HEK293T (cell line): ENCODE measurements around the gene RSF1.

Experiments used
- CTCF ChIA-PET: fragments of 350-600 bp; formaldehyde crosslinking; extraction: SDS; loops from one replicate; lab custom pipeline; 2021; ENCODE audit warnings: antibody characterized with exemption, inconsistent platforms; lab: Yijun Ruan, JAX
- POLR2A ChIA-PET: fragments of 350-600 bp; formaldehyde crosslinking; extraction: SDS; loops from one replicate; lab custom pipeline; 2020; ENCODE audit warnings: antibody characterized with exemption, inconsistent platforms; lab: Yijun Ruan, JAX
- DNase-seq: peaks from one replicate; pipeline ENCODE4 v3.0.0; 2012; ENCODE audit warnings: mixed read lengths; ENCODE audit errors: extremely low spot score
- ARNT ChIP-seq: fragments of 450-650 bp; IDR thresholded peaks from 2 replicates; pipeline ENCODE4 v1.6.1; 2017; ENCODE audit warnings: mild to moderate bottlenecking
- BHLHE40 ChIP-seq: fragments of 450-650 bp; IDR thresholded peaks from 2 replicates; pipeline ENCODE4 v1.6.1; 2016; ENCODE audit warnings: mild to moderate bottlenecking, moderate library complexity, borderline replicate concordance
- CTBP1 ChIP-seq: fragments of 450-650 bp; IDR thresholded peaks from 2 replicates; pipeline ENCODE4 v1.6.1; 2016; ENCODE audit warnings: borderline replicate concordance
- ELF4 ChIP-seq: fragments of 450-650 bp; IDR thresholded peaks from 2 replicates; pipeline ENCODE4 v1.6.1; 2017; ENCODE audit warnings: antibody characterized with exemption
- FOXA1 ChIP-seq: fragments of 450-650 bp; IDR thresholded peaks from 2 replicates; pipeline ENCODE4 v1.6.1; 2016; ENCODE audit warnings: mild to moderate bottlenecking
- FOXK2 ChIP-seq: fragments of 450-650 bp; IDR thresholded peaks from 2 replicates; pipeline ENCODE4 v1.6.1; 2016; ENCODE audit warnings: mild to moderate bottlenecking
- FOXM1 ChIP-seq: fragments of 450-650 bp; IDR thresholded peaks from 2 replicates; pipeline ENCODE4 v1.6.1; 2017; ENCODE audit warnings: mild to moderate bottlenecking, borderline replicate concordance
- HDGF ChIP-seq: fragments of 450-650 bp; IDR thresholded peaks from 2 replicates; pipeline ENCODE4 v1.6.1; 2017; ENCODE audit warnings: antibody characterized with exemption, borderline replicate concordance
- L3MBTL2 ChIP-seq: fragments of 450-650 bp; conservative IDR thresholded peaks from 2 replicates; pipeline ENCODE4 v1.6.1; 2016; ENCODE audit warnings: mild to moderate bottlenecking
- LEF1 ChIP-seq: fragments of 450-650 bp; IDR thresholded peaks from 2 replicates; pipeline ENCODE4 v1.6.1; 2017; ENCODE audit warnings: mild to moderate bottlenecking, borderline replicate concordance
- NFRKB ChIP-seq: fragments of 450-650 bp; IDR thresholded peaks from 2 replicates; pipeline ENCODE4 v1.6.1; 2016; ENCODE audit warnings: mild to moderate bottlenecking, moderate library complexity
- SP1 ChIP-seq: fragments of 450-650 bp; IDR thresholded peaks from 2 replicates; pipeline ENCODE4 v1.6.1; 2017
- SUZ12 ChIP-seq: fragments of 450-650 bp; IDR thresholded peaks from 2 replicates; pipeline ENCODE4 v1.6.1; 2016; ENCODE audit warnings: mild to moderate bottlenecking
- TARDBP ChIP-seq: fragments of 450-650 bp; IDR thresholded peaks from 2 replicates; pipeline ENCODE4 v1.6.1; 2016
- ZNF384 ChIP-seq: fragments of 450-650 bp; IDR thresholded peaks from 2 replicates; pipeline ENCODE4 v1.6.1; 2016
- TF ChIP-seq, protein P1 (sequence below): fragments of 450-650 bp; IDR thresholded peaks from 2 replicates; pipeline ENCODE4 v1.6.1; 2016

The RSF1 gene

DNA sequence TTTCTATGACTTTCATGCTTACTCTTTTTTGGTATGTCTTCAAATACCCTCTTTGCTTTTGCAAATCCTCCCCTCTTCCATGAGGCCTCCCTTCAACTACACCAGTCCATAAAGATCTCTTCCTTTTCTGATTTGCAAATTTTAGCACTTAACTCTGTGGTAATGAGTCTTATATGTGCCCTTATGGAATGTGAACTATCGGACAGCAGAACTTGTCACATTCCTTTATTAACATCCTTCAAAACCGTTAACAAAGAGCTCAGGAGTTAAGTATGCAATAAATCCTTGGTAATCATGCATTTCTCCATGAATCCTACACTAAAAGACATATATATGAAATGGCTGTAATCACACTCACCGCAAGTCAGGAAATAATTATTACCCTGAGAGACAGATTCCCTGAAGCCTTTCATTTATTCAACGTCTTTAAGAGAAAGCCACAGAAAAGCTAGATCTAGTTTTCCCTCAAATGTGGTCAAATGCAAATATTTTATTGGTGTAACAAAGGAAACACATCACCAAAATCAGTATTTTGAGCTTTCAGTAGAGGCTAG lies 190.3 kb downstream of the RSF1 start:
- TF ChIP-seq SP1 (no peak), HDGF (no peak), TARDBP (no peak), CTBP1 (no peak)
- TF ChIP-seq, protein P1, sequence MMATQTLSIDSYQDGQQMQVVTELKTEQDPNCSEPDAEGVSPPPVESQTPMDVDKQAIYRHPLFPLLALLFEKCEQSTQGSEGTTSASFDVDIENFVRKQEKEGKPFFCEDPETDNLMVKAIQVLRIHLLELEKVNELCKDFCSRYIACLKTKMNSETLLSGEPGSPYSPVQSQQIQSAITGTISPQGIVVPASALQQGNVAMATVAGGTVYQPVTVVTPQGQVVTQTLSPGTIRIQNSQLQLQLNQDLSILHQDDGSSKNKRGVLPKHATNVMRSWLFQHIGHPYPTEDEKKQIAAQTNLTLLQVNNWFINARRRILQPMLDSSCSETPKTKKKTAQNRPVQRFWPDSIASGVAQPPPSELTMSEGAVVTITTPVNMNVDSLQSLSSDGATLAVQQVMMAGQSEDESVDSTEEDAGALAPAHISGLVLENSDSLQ = no peak
- POLR2A ChIA-PET = no interaction called here
- CTCF ChIA-PET = no interaction called here
- DNase-seq = no peak

DNA sequence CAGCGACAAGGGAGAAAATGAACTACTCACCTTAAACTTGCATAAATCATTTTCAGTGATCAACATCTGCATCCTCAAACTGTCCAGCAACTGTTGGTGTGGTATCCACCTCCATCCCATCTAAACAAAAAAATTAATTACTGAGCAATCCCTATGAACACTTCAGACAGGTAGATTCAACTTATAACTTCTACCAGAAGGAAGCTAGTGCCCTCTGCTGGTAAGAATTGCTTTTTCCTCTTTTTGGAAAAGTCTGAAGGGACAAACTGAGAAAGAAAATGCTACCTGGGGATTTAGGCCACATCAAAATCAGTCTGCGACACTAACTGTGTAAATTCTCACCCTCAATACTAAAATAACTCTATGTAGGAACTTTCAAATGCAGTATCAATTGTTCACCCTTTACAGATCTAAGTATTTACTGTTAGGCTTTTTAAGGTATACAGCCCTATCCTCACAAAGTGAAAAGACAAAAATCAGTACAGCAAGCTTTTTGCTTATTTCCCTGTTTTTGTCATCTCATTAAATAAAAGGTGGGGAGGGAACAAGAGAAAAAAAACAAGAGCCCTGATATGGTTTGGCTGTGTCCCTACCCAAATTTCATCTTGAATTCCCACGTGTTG lies 200.8 kb downstream of the RSF1 start:
- ChIA-PET POLR2A (no interaction called here), CTCF (interaction anchor here (0.6 to 1.1 kb wide), 4 partner anchors 8 to 425 kb away, joined by 3 to 4 read pairs (median 3); no protein-coding TSS in a partner anchor)
- DNase-seq = peak; percentile 22
- TF ChIP-seq, protein P1 = no peak
- no peak for TF ChIP-seq CTBP1
- no peak for TF ChIP-seq ZNF384
- no peak for TF ChIP-seq FOXK2

DNA sequence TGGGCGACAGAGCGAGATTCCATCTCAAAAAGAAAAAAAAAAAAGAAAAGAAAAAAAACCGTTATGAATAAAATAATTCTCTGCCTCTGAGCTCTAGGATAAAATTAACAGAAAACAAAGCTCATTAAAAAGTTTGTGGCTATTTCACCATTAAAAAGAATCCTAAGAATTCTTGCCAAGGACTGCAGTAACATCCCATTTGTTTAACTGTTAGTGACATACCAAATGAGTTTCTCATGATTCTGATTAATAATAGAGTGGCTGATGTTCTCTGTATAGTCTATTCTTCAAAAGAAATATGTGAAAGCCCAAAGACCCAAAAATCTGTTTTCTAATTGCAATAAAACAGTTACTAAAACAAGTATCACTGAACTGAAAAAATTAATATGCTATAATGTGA lies 202.6 kb downstream of the RSF1 start:
- POLR2A ChIA-PET = no interaction called here
- CTCF ChIA-PET = interaction anchor here (1.4 kb wide), 1 partner anchor 490 kb away, joined by 4 read pairs; the partner anchor contains the start of gene MYO7A
- TF ChIP-seq SUZ12 (no peak), BHLHE40 (no peak), SP1 (no peak), FOXA1 (no peak), NFRKB (no peak), FOXM1 (no peak), HDGF (no peak), ZNF384 (no peak), LEF1 (no peak)

DNA sequence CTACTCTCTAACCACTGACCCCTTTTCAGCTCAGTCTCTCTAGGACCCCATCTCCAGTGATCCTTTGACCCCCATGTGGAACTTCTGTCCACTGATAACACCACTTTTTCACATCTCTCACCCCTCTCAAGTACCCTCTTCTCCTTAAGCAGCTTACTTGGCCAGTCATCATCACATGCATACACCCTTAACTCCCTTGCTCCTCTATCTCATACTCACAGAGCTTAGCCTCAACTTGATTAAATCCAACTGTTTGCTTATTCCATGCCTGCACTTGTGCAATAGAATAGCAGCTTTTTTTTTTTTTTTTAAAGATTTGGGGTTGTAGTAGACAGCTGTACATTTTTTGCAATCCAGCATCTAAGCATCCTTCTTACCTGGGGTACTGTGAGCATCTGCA lies 208.6 kb downstream of the RSF1 start:
- ChIA-PET CTCF (no interaction called here), POLR2A (no interaction called here)
- TF ChIP-seq NFRKB (no peak), BHLHE40 (no peak), ARNT (no peak), HDGF (no peak), SP1 (no peak), L3MBTL2 (no peak), LEF1 (no peak), ELF4 (no peak), FOXK2 (no peak), FOXA1 (no peak), ZNF384 (no peak), SUZ12 (no peak), CTBP1 (no peak)
- TF ChIP-seq, protein P1 = no peak
- no peak for DNase-seq

More for the DNA sequence above, 202.6 kb downstream of the RSF1 start:
- DNase-seq = no peak
